H9 (cell line): ENCODE data around the gene MGMT. TPM values are rescaled to one million over a fixed set of nuclear protein-coding genes. Genes with fewer than 3 reads are reported as not detected.

Experiments used
- DNase-seq: peaks from one replicate; pipeline ENCODE4 v3.0.0-alpha.2; 2017
- H2AFZ ChIP-seq: one replicate; pipeline ENCODE4 v1.6.1; 2013; ENCODE audit warnings: mild to moderate bottlenecking, low read length, control low read depth, moderate library complexity
- H2AK5ac ChIP-seq: 2 replicates; pipeline ENCODE4 v1.6.1; 2013; ENCODE audit warnings: low read length, control low read depth, mixed read lengths; ENCODE audit not compliant: insufficient read length
- H2BK120ac ChIP-seq: one replicate; pipeline ENCODE4 v1.6.1; 2013; ENCODE audit warnings: low read depth, mild to moderate bottlenecking, low read length, control low read depth, inconsistent platforms; ENCODE audit not compliant: poor library complexity, severe bottlenecking
- H2BK12ac ChIP-seq: 2 replicates; pipeline ENCODE4 v1.6.1; 2013; ENCODE audit warnings: low read length, control low read depth, mixed read lengths, low read depth; ENCODE audit not compliant: insufficient read length
- H2BK15ac ChIP-seq: 2 replicates; pipeline ENCODE4 v1.6.1; 2013; ENCODE audit warnings: low read depth, low read length, control low read depth
- H2BK20ac ChIP-seq: one replicate; pipeline ENCODE4 v1.6.1; 2013; ENCODE audit warnings: low read depth, mild to moderate bottlenecking, low read length, control low read depth, inconsistent platforms; ENCODE audit not compliant: poor library complexity, severe bottlenecking
- H2BK5ac ChIP-seq: 2 replicates; pipeline ENCODE4 v1.6.1; 2013; ENCODE audit warnings: low read length, control low read depth, mixed read lengths; ENCODE audit not compliant: insufficient read length
- H3K14ac ChIP-seq: 2 replicates; pipeline ENCODE4 v1.6.1; 2013; ENCODE audit warnings: low read length, control low read depth; ENCODE audit not compliant: insufficient read depth
- H3K18ac ChIP-seq: 2 replicates; pipeline ENCODE4 v1.6.1; 2013; ENCODE audit warnings: low read depth, mild to moderate bottlenecking, mixed read lengths, low read length, control low read depth; ENCODE audit not compliant: insufficient read length
- H3K23ac ChIP-seq: 2 replicates; pipeline ENCODE4 v1.6.1; 2013; ENCODE audit warnings: low read length, control low read depth, mixed read lengths, low read depth; ENCODE audit not compliant: insufficient read length
- H3K23me2 ChIP-seq: 2 replicates; pipeline ENCODE4 v1.6.1; 2013; ENCODE audit warnings: low read depth, mild to moderate bottlenecking, mixed read lengths, low read length, control low read depth; ENCODE audit not compliant: insufficient read length, poor library complexity, severe bottlenecking
- H3K27ac ChIP-seq: 2 replicates; pipeline ENCODE4 v1.5.1; 2013; ENCODE audit warnings: low read length, control low read depth, mixed read lengths, low read depth; ENCODE audit not compliant: insufficient read length
- H3K27me3 ChIP-seq: 2 replicates; pipeline ENCODE4 v1.6.1; 2013; ENCODE audit warnings: low read length, control low read depth, inconsistent platforms; ENCODE audit not compliant: insufficient read depth
- H3K4ac ChIP-seq: 2 replicates; pipeline ENCODE4 v1.6.1; 2013; ENCODE audit warnings: low read depth, mild to moderate bottlenecking, control low read depth, inconsistent platforms, low read length, moderate library complexity
- H3K4me1 ChIP-seq: 2 replicates; pipeline ENCODE4 v1.6.1; 2013; ENCODE audit warnings: low read length, control low read depth, inconsistent platforms; ENCODE audit not compliant: insufficient read depth
- H3K4me2 ChIP-seq: 2 replicates; pipeline ENCODE4 v1.6.1; 2013; ENCODE audit warnings: low read length, control low read depth, mixed read lengths; ENCODE audit not compliant: insufficient read length, insufficient read depth
- H3K56ac ChIP-seq: 2 replicates; pipeline ENCODE4 v1.6.1; 2013; ENCODE audit warnings: low read depth, mild to moderate bottlenecking, mixed read lengths, low read length, control low read depth; ENCODE audit not compliant: insufficient read length
- H3K79me1 ChIP-seq: 2 replicates; pipeline ENCODE4 v1.6.1; 2013; ENCODE audit warnings: low read depth, mild to moderate bottlenecking, moderate library complexity, low read length, control low read depth, inconsistent platforms; ENCODE audit not compliant: insufficient read depth, poor library complexity, severe bottlenecking
- H3K79me2 ChIP-seq: 2 replicates; pipeline ENCODE4 v1.6.1; 2013; ENCODE audit warnings: low read length, control low read depth, inconsistent platforms; ENCODE audit not compliant: insufficient read depth
- H3K9ac ChIP-seq: 2 replicates; pipeline ENCODE4 v1.6.1; 2013; ENCODE audit warnings: low read length, control low read depth, mixed read lengths; ENCODE audit not compliant: insufficient read length; ENCODE audit errors: extremely low read depth
- H3K9me3 ChIP-seq: one replicate; pipeline ENCODE4 v1.6.1; 2013; ENCODE audit warnings: low read depth, low read length, inconsistent platforms; ENCODE audit not compliant: control insufficient read depth
- H3T11ph ChIP-seq: one replicate; pipeline ENCODE4 v1.6.1; 2013; ENCODE audit warnings: mild to moderate bottlenecking, low read length, control low read depth, inconsistent platforms
- H4K20me1 ChIP-seq: one replicate; pipeline ENCODE4 v1.6.1; 2013; ENCODE audit not compliant: control insufficient read depth, insufficient read length, insufficient read depth
- H4K5ac ChIP-seq: 2 replicates; pipeline ENCODE4 v1.6.1; 2013; ENCODE audit warnings: low read depth, mild to moderate bottlenecking, mixed read lengths, low read length, control low read depth; ENCODE audit not compliant: insufficient read length
- H4K8ac ChIP-seq: replicated peaks from 2 replicates; pipeline ENCODE4 v1.6.1; 2013; ENCODE audit warnings: low read length, control low read depth, mixed read lengths, low read depth; ENCODE audit not compliant: insufficient read length
- H4K91ac ChIP-seq: 2 replicates; pipeline ENCODE4 v1.6.1; 2013; ENCODE audit warnings: low read depth, mild to moderate bottlenecking, moderate library complexity, mixed read lengths, low read length, control low read depth; ENCODE audit not compliant: insufficient read length
- H3K27ac Mint-ChIP-seq, 3 experiments: 2 replicates in 2 of 3; 3 replicates in 1 of 3; pipeline ENCODE4 v1.8.0; 2020 to 2021; ENCODE audit warnings: mixed read lengths in 3 of 3, mild to moderate bottlenecking in 1 of 3, moderate library complexity in 1 of 3
- H3K27me3 Mint-ChIP-seq: 2 replicates; pipeline ENCODE4 v1.8.0; 2021; ENCODE audit warnings: low read depth, mild to moderate bottlenecking, moderate library complexity, mixed read lengths
- H3K36me3 Mint-ChIP-seq, 3 experiments: 2 replicates in 2 of 3; 3 replicates in 1 of 3; pipeline ENCODE4 v1.8.0; 2020 to 2021; ENCODE audit warnings: low read depth in 3 of 3, mixed read lengths in 3 of 3; ENCODE audit not compliant: insufficient read depth in 1 of 3
- H3K4me1 Mint-ChIP-seq, 2 experiments: 2 replicates each; pipeline ENCODE4 v1.8.0; 2020; ENCODE audit warnings: mixed read lengths in 2 of 2
- H3K4me3 Mint-ChIP-seq, 2 experiments: 2 replicates in 1 of 2; 3 replicates in 1 of 2; pipeline ENCODE4 v1.8.0; 2020 to 2021; ENCODE audit warnings: mild to moderate bottlenecking in 2 of 2, mixed read lengths in 2 of 2, moderate library complexity in 1 of 2
- H3K9me3 Mint-ChIP-seq, 2 experiments: 2 replicates in 1 of 2; 3 replicates in 1 of 2; pipeline ENCODE4 v1.8.0; 2020; ENCODE audit warnings: mild to moderate bottlenecking in 2 of 2, mixed read lengths in 2 of 2, moderate library complexity in 1 of 2
- WGBS: extraction: QIAGEN DNeasy Blood & Tissue Kit; methylation state at CpG from one replicate; pipeline ENCODE4 v1.1.7; 2013; ENCODE audit warnings: missing lambda C conversion rate, low lambda C conversion rate, mixed read lengths; ENCODE audit not compliant: insufficient read length; ENCODE audit errors: extremely low coverage; 5-methylcytosine and 5-hydroxymethylcytosine counted together
- total RNA-seq: library from RNA; stranded (reverse); gene quantifications from 2 replicates; pipeline ENCODE4 v1.2.1, GENCODE V29; 2021
- TF ChIP-seq, protein P1 (sequence below): fragments of 200-600 bp; sonication (generic); conservative IDR thresholded peaks from 3 replicates; pipeline ENCODE4 v1.8.0; 2021; ENCODE audit warnings: antibody characterized with exemption, mild to moderate bottlenecking

The MGMT gene
- total RNA-seq, 1 experiment from 2014 or later = 18.4 TPM

DNA sequence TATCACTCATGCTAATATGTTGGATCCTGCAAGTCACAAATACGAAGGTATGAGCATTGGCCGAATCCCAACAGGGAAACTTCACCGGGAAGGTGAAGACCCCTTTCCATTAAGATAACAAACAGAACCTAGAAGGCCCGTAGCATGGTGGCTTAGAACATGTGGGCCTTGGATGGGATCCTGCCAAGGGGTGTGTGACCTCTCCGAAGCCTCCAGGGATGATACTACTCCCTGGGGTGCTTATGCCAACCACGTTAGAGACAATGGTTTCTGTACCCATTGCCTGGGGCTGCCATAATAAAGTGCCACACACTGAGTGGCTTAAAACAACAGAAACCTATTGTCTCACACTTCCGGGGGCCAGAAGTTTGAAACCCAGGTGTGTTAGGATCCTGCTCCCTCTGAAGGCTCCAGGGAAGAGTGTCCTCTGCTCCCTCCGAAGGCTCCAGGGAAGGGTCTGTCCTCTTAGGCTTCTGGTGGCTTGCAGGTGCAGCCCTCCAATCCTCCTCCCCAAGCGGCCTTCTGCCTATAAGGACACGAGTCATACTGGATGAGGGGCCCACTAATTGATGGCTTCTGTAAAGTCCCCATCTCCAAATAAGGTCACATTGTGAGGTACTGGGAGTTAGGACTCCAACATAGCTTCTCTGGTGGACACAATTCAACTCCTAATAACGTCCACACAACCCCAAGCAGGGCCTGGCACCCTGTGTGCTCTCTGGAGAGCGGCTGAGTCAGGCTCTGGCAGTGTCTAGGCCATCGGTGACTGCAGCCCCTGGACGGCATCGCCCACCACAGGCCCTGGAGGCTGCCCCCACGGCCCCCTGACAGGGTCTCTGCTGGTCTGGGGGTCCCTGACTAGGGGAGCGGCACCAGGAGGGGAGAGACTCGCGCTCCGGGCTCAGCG lies 992 bp upstream of the MGMT start:
- Mint-ChIP-seq H3K36me3 (peaks cover 0 to 3% (median 2%) of the 10 kb centered on the region in 3 experiments; a peak in 5 of 7 replicates), H3K27me3 (peaks cover 12% of the 10 kb centered on the region), H3K4me1 (peaks cover 17 to 18% of the 10 kb centered on the region in 2 experiments), H3K4me3 (no peak overlapping the region), H3K27ac (no peak overlapping the region), H3K9me3 (no peaks in the 10 kb centered on the region; a peak in 1 of 5 replicates)
- no peak overlapping the region for H3K4me2 ChIP-seq
- H3K4ac ChIP-seq = no peak overlapping the region
- H2BK12ac ChIP-seq = no peak overlapping the region
- H2BK5ac ChIP-seq = no peak overlapping the region
- H3K9me3 ChIP-seq = no peaks in the 10 kb centered on the region
- no peak overlapping the region for H2BK20ac ChIP-seq
- no peak overlapping the region for H3K14ac ChIP-seq
- no peak overlapping the region for H2BK15ac ChIP-seq
- H3K23ac ChIP-seq = no peak overlapping the region
- no peak overlapping the region for H3K9ac ChIP-seq
- H3K56ac ChIP-seq = no peak overlapping the region
- H3K23me2 ChIP-seq = no peaks in the 10 kb centered on the region
- no peak overlapping the region for H4K91ac ChIP-seq
- H4K20me1 ChIP-seq = no peaks in the 10 kb centered on the region
- no peak overlapping the region for H4K8ac ChIP-seq
- no peaks in the 10 kb centered on the region for H3K79me2 ChIP-seq
- no peak overlapping the region for H2AK5ac ChIP-seq
- no peak overlapping the region for H3K18ac ChIP-seq
- no peak overlapping the region for H3K27ac ChIP-seq
- H2AFZ ChIP-seq = no peak overlapping the region
- WGBS = no CpG with 5 or more reads among the region's 21 CpGs
- no peak for DNase-seq
- no peak overlapping the region for H3T11ph ChIP-seq
- H3K4me1 ChIP-seq = no peaks in the 10 kb centered on the region; the same call in 1 of the 2 replicates
- no peak overlapping the region for H4K5ac ChIP-seq
- no peaks in the 10 kb centered on the region for H3K27me3 ChIP-seq
- no peak overlapping the region for H2BK120ac ChIP-seq
- TF ChIP-seq, protein P1, sequence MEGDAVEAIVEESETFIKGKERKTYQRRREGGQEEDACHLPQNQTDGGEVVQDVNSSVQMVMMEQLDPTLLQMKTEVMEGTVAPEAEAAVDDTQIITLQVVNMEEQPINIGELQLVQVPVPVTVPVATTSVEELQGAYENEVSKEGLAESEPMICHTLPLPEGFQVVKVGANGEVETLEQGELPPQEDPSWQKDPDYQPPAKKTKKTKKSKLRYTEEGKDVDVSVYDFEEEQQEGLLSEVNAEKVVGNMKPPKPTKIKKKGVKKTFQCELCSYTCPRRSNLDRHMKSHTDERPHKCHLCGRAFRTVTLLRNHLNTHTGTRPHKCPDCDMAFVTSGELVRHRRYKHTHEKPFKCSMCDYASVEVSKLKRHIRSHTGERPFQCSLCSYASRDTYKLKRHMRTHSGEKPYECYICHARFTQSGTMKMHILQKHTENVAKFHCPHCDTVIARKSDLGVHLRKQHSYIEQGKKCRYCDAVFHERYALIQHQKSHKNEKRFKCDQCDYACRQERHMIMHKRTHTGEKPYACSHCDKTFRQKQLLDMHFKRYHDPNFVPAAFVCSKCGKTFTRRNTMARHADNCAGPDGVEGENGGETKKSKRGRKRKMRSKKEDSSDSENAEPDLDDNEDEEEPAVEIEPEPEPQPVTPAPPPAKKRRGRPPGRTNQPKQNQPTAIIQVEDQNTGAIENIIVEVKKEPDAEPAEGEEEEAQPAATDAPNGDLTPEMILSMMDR = no peak
- H3K79me1 ChIP-seq = no peaks in the 10 kb centered on the region
